ENCODE results near the gene RGS6. TPM values are rescaled to one million over a fixed set of nuclear protein-coding genes. Genes with fewer than 3 reads are reported as not detected.

Gene RGS6
- total RNA-seq, 2 experiments from 2014 or later = not detected

- Histone ChIP-seq H3K79me2 (ENCODE audit: insufficient read depth, low read depth, low read length) (no peaks in the 10 kb centered on the region), H3K27ac (ENCODE audit: low read depth, low read length, poor library complexity, severe bottlenecking) (no peak overlapping the region), H4K20me1 (ENCODE audit: insufficient read depth, low read length) (no peaks in the 10 kb centered on the region), H3K4me2 (ENCODE audit: low read length) (no peak overlapping the region), H3K36me3 (ENCODE audit: insufficient read depth, low read length) (no peaks in the 10 kb centered on the region), H2AFZ (ENCODE audit: low read length) (no peak overlapping the region), H3K4me1 (ENCODE audit: insufficient read depth, low read length, poor library complexity, severe bottlenecking) (no peaks in the 10 kb centered on the region), H3K9me2 (ENCODE audit: insufficient read depth, low read length) (no peaks in the 10 kb centered on the region), H3K4me3 (ENCODE audit: low read depth, low read length, poor library complexity, severe bottlenecking) (no peak overlapping the region), H3K9me3 (ENCODE audit: low read length) (no peaks in the 10 kb centered on the region)
- intact Hi-C loops (cut with micrococcal nuclease; ENCODE audit: unreplicated experiment) = no loop called here
- DNase-seq (ENCODE audit: low spot score) = peak; percentile 35
- POLR2A ChIA-PET = no interaction called here
- no TSS peak for BruUV-seq (replicated peaks)
- CTCF ChIA-PET (ENCODE audit: unreplicated experiment) = no interaction called here
- TF ChIP-seq EZH2phosphoT487 (IDR thresholded peaks at IDR 0.05; ENCODE audit: borderline replicate concordance, low read depth, low read length) (no peak), CTCF (conservative IDR thresholded peaks at IDR 0.05; ENCODE audit: low read length) (peak; percentile 67)
Measured at GRCh38 chr14:72416892-72417291, 484.7 kb downstream of the RGS6 start.

GRCh38 chr14:72418806-72419205 is 486.6 kb downstream of the RGS6 start:
- POLR2A ChIA-PET = no interaction called here
- no peaks in the 10 kb centered on the region for H3K79me2 ChIP-seq (ENCODE audit: insufficient read depth, low read depth, low read length)
- no peak for DNase-seq (ENCODE audit: low spot score)
- H3K4me2 ChIP-seq (ENCODE audit: low read length) = no peak overlapping the region
- BruUV-seq (replicated peaks) = no TSS peak
- intact Hi-C loops (cut with micrococcal nuclease; ENCODE audit: unreplicated experiment) = no loop called here
- H3K36me3 ChIP-seq (ENCODE audit: insufficient read depth, low read length) = no peaks in the 10 kb centered on the region
- H3K9me3 ChIP-seq (ENCODE audit: low read length) = no peaks in the 10 kb centered on the region
- H3K27ac ChIP-seq (ENCODE audit: low read depth, low read length, poor library complexity, severe bottlenecking) = no peak overlapping the region
- H3K9me2 ChIP-seq (ENCODE audit: insufficient read depth, low read length) = no peaks in the 10 kb centered on the region
- H3K4me1 ChIP-seq (ENCODE audit: insufficient read depth, low read length, poor library complexity, severe bottlenecking) = no peaks in the 10 kb centered on the region
- H4K20me1 ChIP-seq (ENCODE audit: insufficient read depth, low read length) = no peaks in the 10 kb centered on the region
- no peak overlapping the region for H3K4me3 ChIP-seq (ENCODE audit: low read depth, low read length, poor library complexity, severe bottlenecking)
- TF ChIP-seq CTCF (conservative IDR thresholded peaks at IDR 0.05; ENCODE audit: low read length) (no peak), EZH2phosphoT487 (IDR thresholded peaks at IDR 0.05; ENCODE audit: borderline replicate concordance, low read depth, low read length) (no peak)
- CTCF ChIA-PET (ENCODE audit: unreplicated experiment) = no interaction called here
- H2AFZ ChIP-seq (ENCODE audit: low read length) = no peak overlapping the region

- H3K27ac ChIP-seq (ENCODE audit: low read depth, low read length, poor library complexity, severe bottlenecking) = no peak overlapping the region
- H3K79me2 ChIP-seq (ENCODE audit: insufficient read depth, low read depth, low read length) = no peaks in the 10 kb centered on the region
- no peak for DNase-seq (ENCODE audit: low spot score)
- H2AFZ ChIP-seq (ENCODE audit: low read length) = no peak overlapping the region
- no peak overlapping the region for H3K4me2 ChIP-seq (ENCODE audit: low read length)
- no peaks in the 10 kb centered on the region for H3K36me3 ChIP-seq (ENCODE audit: insufficient read depth, low read length)
- no peaks in the 10 kb centered on the region for H3K9me2 ChIP-seq (ENCODE audit: insufficient read depth, low read length)
- no TSS peak for BruUV-seq (replicated peaks)
- intact Hi-C loops (cut with micrococcal nuclease; ENCODE audit: unreplicated experiment) = no loop called here
- H3K4me3 ChIP-seq (ENCODE audit: low read depth, low read length, poor library complexity, severe bottlenecking) = no peak overlapping the region
- no peaks in the 10 kb centered on the region for H4K20me1 ChIP-seq (ENCODE audit: insufficient read depth, low read length)
- H3K4me1 ChIP-seq (ENCODE audit: insufficient read depth, low read length, poor library complexity, severe bottlenecking) = no peaks in the 10 kb centered on the region
- TF ChIP-seq EZH2phosphoT487 (IDR thresholded peaks at IDR 0.05; ENCODE audit: borderline replicate concordance, low read depth, low read length) = no peak
- TF ChIP-seq CTCF (conservative IDR thresholded peaks at IDR 0.05; ENCODE audit: low read length) = no peak
- ChIA-PET CTCF (ENCODE audit: unreplicated experiment) (no interaction called here), POLR2A (no interaction called here)
- no peaks in the 10 kb centered on the region for H3K9me3 ChIP-seq (ENCODE audit: low read length)
Measured at GRCh38 chr14:72419226-72419775, 487.1 kb downstream of the RGS6 start.

Measured in OCI-LY7 (cell line).